Upper lobe of left lung (tissue), 4 donors: Measurements from ENCODE around the gene HLA-G.

Source experiments
- EP300 ChIP-seq, 4 donors: sonication (generic); formaldehyde crosslinking; IDR thresholded peaks; one replicate each; pipeline ENCODE4 v1.5.1; 2017; ENCODE audit warnings: antibody characterized with exemption in 4 of 4, control low read depth in 2 of 4
- TF ChIP-seq, protein P1 (sequence below), 6 experiments: fragments of 450-650 bp in 4 of 6; fragments of 200-600 bp in 2 of 6; sonication (generic) in 2 of 6; IDR thresholded peaks; one replicate each; pipeline ENCODE4 v1.5.1; 2016 to 2019; ENCODE audit warnings: antibody characterized with exemption in 6 of 6

DNA sequence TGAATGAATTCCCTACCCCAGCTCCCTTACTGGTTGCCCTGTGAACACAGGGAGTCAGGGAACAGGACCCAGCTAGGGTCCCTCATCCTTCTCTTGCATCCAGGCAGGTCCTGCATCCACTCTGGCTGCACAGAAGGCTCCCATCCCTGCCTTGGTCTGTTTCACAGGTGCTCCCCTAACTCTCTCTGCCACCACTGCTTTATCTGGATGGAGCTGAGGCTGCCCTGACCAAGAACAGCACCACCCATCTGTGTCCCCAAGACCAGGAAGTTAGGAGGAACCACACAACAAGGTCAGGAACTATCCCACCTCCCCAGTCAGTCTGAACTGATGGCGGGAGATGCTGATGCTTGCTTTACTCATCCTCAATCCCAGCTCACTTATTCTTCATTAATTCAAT is 16.2 kb upstream of the HLA-G start:
- TF ChIP-seq, protein P1, sequence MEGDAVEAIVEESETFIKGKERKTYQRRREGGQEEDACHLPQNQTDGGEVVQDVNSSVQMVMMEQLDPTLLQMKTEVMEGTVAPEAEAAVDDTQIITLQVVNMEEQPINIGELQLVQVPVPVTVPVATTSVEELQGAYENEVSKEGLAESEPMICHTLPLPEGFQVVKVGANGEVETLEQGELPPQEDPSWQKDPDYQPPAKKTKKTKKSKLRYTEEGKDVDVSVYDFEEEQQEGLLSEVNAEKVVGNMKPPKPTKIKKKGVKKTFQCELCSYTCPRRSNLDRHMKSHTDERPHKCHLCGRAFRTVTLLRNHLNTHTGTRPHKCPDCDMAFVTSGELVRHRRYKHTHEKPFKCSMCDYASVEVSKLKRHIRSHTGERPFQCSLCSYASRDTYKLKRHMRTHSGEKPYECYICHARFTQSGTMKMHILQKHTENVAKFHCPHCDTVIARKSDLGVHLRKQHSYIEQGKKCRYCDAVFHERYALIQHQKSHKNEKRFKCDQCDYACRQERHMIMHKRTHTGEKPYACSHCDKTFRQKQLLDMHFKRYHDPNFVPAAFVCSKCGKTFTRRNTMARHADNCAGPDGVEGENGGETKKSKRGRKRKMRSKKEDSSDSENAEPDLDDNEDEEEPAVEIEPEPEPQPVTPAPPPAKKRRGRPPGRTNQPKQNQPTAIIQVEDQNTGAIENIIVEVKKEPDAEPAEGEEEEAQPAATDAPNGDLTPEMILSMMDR (IDR thresholded peaks at IDR 0.05) = no peak
- no peak for TF ChIP-seq EP300 (IDR thresholded peaks at IDR 0.05)
